ENCODE data around the gene MGP. TPM values are rescaled to one million over a fixed set of nuclear protein-coding genes. Genes with fewer than 3 reads are reported as not detected.

The MGP gene
- total RNA-seq, 1 experiment from 2014 or later: 0.96 TPM

DNA sequence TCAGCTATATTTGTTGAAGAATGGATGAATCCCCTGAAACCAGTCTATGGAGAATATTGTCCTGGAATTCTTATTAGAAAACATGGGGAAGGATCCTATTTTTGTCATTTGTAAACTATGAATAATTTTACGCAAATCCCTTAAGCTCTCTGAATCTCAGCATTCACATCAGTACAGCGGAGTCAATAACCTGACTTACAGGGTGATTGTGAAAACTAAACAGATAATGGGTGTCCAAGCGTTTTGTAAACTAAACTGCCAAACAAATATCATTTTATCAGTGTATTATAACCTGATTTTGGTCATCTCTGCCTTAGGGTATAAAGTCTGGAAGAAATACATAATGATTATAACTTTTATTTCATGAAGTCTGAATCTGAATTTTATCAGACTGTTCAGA is 52.3 kb downstream of the MGP start:
- Mint-ChIP-seq H3K27ac (no peak overlapping the region), H3K36me3 (no peaks in the 10 kb centered on the region), H3K27me3 (ENCODE audit: low read depth) (no peaks in the 10 kb centered on the region), H3K4me1 (no peaks in the 10 kb centered on the region), H3K9me3 (peaks cover 4% of the 10 kb centered on the region; the same call in 1 of the 2 replicates), H3K4me3 (no peak overlapping the region)
- no peak for ATAC-seq
- TF ChIP-seq, protein P1, sequence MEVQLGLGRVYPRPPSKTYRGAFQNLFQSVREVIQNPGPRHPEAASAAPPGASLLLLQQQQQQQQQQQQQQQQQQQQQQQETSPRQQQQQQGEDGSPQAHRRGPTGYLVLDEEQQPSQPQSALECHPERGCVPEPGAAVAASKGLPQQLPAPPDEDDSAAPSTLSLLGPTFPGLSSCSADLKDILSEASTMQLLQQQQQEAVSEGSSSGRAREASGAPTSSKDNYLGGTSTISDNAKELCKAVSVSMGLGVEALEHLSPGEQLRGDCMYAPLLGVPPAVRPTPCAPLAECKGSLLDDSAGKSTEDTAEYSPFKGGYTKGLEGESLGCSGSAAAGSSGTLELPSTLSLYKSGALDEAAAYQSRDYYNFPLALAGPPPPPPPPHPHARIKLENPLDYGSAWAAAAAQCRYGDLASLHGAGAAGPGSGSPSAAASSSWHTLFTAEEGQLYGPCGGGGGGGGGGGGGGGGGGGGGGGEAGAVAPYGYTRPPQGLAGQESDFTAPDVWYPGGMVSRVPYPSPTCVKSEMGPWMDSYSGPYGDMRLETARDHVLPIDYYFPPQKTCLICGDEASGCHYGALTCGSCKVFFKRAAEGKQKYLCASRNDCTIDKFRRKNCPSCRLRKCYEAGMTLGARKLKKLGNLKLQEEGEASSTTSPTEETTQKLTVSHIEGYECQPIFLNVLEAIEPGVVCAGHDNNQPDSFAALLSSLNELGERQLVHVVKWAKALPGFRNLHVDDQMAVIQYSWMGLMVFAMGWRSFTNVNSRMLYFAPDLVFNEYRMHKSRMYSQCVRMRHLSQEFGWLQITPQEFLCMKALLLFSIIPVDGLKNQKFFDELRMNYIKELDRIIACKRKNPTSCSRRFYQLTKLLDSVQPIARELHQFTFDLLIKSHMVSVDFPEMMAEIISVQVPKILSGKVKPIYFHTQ (CRISPR knock-in tag; IDR thresholded peaks at IDR 0.05): no peak
- no peak for TF ChIP-seq FOXK1 (CRISPR knock-in tag; IDR thresholded peaks at IDR 0.05)
- no peak for TF ChIP-seq GTF2I (CRISPR knock-in tag; conservative IDR thresholded peaks at IDR 0.05)
- no peak for TF ChIP-seq PRRX2 (CRISPR knock-in tag; IDR thresholded peaks at IDR 0.05)
- TF ChIP-seq, protein P2, sequence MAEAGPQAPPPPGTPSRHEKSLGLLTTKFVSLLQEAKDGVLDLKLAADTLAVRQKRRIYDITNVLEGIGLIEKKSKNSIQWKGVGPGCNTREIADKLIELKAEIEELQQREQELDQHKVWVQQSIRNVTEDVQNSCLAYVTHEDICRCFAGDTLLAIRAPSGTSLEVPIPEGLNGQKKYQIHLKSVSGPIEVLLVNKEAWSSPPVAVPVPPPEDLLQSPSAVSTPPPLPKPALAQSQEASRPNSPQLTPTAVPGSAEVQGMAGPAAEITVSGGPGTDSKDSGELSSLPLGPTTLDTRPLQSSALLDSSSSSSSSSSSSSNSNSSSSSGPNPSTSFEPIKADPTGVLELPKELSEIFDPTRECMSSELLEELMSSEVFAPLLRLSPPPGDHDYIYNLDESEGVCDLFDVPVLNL (CRISPR knock-in tag; IDR thresholded peaks at IDR 0.05; ENCODE audit: borderline replicate concordance, low read depth): no peak
- TF ChIP-seq ZNF671 (CRISPR knock-in tag; IDR thresholded peaks at IDR 0.05): no peak
- no peak for TF ChIP-seq RELA (CRISPR knock-in tag; IDR thresholded peaks at IDR 0.05; ENCODE audit: borderline replicate concordance)
- no peak for TF ChIP-seq ESRRA (CRISPR knock-in tag; IDR thresholded peaks at IDR 0.05; ENCODE audit: borderline replicate concordance)
- no peak for TF ChIP-seq ZNF423 (CRISPR knock-in tag; IDR thresholded peaks at IDR 0.05)
- TF ChIP-seq TP53 (CRISPR knock-in tag; IDR thresholded peaks at IDR 0.05): no peak
- TF ChIP-seq, protein P3, sequence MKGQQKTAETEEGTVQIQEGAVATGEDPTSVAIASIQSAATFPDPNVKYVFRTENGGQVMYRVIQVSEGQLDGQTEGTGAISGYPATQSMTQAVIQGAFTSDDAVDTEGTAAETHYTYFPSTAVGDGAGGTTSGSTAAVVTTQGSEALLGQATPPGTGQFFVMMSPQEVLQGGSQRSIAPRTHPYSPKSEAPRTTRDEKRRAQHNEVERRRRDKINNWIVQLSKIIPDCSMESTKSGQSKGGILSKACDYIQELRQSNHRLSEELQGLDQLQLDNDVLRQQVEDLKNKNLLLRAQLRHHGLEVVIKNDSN (CRISPR knock-in tag; IDR thresholded peaks at IDR 0.05): no peak
- TF ChIP-seq, protein P4, sequence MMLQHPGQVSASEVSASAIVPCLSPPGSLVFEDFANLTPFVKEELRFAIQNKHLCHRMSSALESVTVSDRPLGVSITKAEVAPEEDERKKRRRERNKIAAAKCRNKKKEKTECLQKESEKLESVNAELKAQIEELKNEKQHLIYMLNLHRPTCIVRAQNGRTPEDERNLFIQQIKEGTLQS (CRISPR knock-in tag; conservative IDR thresholded peaks at IDR 0.05): no peak
- no peak for TF ChIP-seq NFATC4 (CRISPR knock-in tag; IDR thresholded peaks at IDR 0.05)
- no peak for TF ChIP-seq ZNF416 (CRISPR knock-in tag; IDR thresholded peaks at IDR 0.05)
- TF ChIP-seq MYBL2 (CRISPR knock-in tag; IDR thresholded peaks at IDR 0.05): no peak
- no peak for DNase-seq (ENCODE audit: low spot score)
- POLR2A ChIA-PET: no interaction called here
- CTCF ChIA-PET: interaction anchor here (0.5 kb wide), 1 partner anchor 118 kb away, joined by 3 read pairs; no protein-coding TSS in a partner anchor

Other genes with a start within 250 kb of the MGP start
- 3.4 to 4.3 TPM (median 3.9 TPM) in 3 replicates for gene GUCY2C, start 189.3 kb downstream of the MGP start, total RNA-seq (2021)
- 98.4 to 111 TPM (median 102 TPM) in 3 replicates for gene WBP11, start 82.4 kb downstream of the MGP start, total RNA-seq (2021)
- 1.3 to 2.0 TPM (median 1.8 TPM) in 3 replicates for gene C12orf60, start 82.2 kb downstream of the MGP start, total RNA-seq (2021)
- not detected in 3 replicates for gene SMCO3, start 71.7 kb downstream of the MGP start, total RNA-seq (2021)
- gene ART4, start 42.3 kb downstream of the MGP start, total RNA-seq (2021): not detected in 3 replicates
- 0.09 to 0.14 TPM in 2 of 3 replicates, not detected in the other for gene ERP27, start 52.7 kb upstream of the MGP start, total RNA-seq (2021)
- 0.80 to 2.3 TPM (median 1.6 TPM) in 3 replicates for gene ARHGDIB, start 75.7 kb upstream of the MGP start, total RNA-seq (2021)
- not detected in 3 replicates for gene PDE6H, start 87.2 kb upstream of the MGP start, total RNA-seq (2021)

Data from WTC11 (cell line).